Embryonic facial prominence (tissue), 1 donor: ENCODE measurements around the gene FOSB.

ENCODE experiments used
- DNase-seq: peaks from one replicate; pipeline ENCODE4 v3.0.0-alpha.2; 2016; ENCODE audit errors: extremely low spot score

Gene FOSB

GRCh38 chr19:45468159-45468651 is 409 bp downstream of the FOSB start:
- DNase-seq, result no peak

GRCh38 chr19:45468803-45469131 is 971 bp downstream of the FOSB start:
- DNase-seq, result no peak

GRCh38 chr19:45469132-45469944 is 1.5 kb downstream of the FOSB start:
- DNase-seq, result peak; percentile 81

GRCh38 chr19:45469945-45470761 is 2.4 kb downstream of the FOSB start:
- no peak for DNase-seq

- DNase-seq, result no peak
Measured at GRCh38 chr19:45470762-45471081, 2.9 kb downstream of the FOSB start.

- DNase-seq, result no peak
Measured at GRCh38 chr19:45471111-45471930, 3.5 kb downstream of the FOSB start.

GRCh38 chr19:45471931-45472562 is 4.3 kb downstream of the FOSB start:
- DNase-seq, result no peak

GRCh38 chr19:45472563-45473366 is 5.0 kb downstream of the FOSB start:
- DNase-seq, result no peak

GRCh38 chr19:45473367-45473681 is 5.5 kb downstream of the FOSB start:
- DNase-seq, result no peak

- no peak for DNase-seq
Measured at GRCh38 chr19:45473682-45474605, 6.1 kb downstream of the FOSB start.

GRCh38 chr19:45474606-45475521 is 7.1 kb downstream of the FOSB start:
- peak; percentile 62 for DNase-seq

- no peak for DNase-seq
Measured at GRCh38 chr19:45475537-45476291, 7.9 kb downstream of the FOSB start.

GRCh38 chr19:45476304-45476703 is 8.5 kb downstream of the FOSB start:
- no peak for DNase-seq

GRCh38 chr19:45477186-45477585 is 9.4 kb downstream of the FOSB start:
- DNase-seq, result no peak

GRCh38 chr19:45477713-45478453 is 10.1 kb downstream of the FOSB start:
- no peak for DNase-seq

- DNase-seq, result peak; percentile 82
Measured at GRCh38 chr19:45478454-45479238, 10.8 kb downstream of the FOSB start.

GRCh38 chr19:45483033-45483432 is 15.2 kb downstream of the FOSB start:
- no peak for DNase-seq
